Activated CD8-positive, alpha-beta T cell treated with anti-CD3 and anti-CD28 coated beads for 36 hours (primary cell): Measurements from ENCODE around the gene SLC48A1. TPM values are rescaled to one million over a fixed set of nuclear protein-coding genes. Genes with fewer than 3 reads are reported as not detected.
A peak's percentile ranks its signal among the peaks of the same experiment; 100 is the strongest.

Experiments
- ATAC-seq: fragments of 200-7000 bp; cut with Tn5 transposase; one replicate; pipeline ENCODE4 v1.10.0; 2021; ENCODE audit warnings: mild to moderate bottlenecking, moderate library complexity
- CTCF ChIA-PET: fragments of 350-600 bp; sonication (Branson Sonifier 250); formaldehyde crosslinking; loops from one replicate; lab custom pipeline; 2021; ENCODE audit warnings: antibody characterized with exemption; lab: Charles Lee
- POLR2A ChIA-PET: fragments of 350-600 bp; sonication (Branson Sonifier 250); formaldehyde crosslinking; loops from one replicate; lab custom pipeline; 2021; ENCODE audit warnings: antibody characterized with exemption; lab: Charles Lee
- DNase-seq: peaks from one replicate; pipeline ENCODE4 v3.0.0-alpha.2; 2020
- H3K27ac Mint-ChIP-seq: one replicate; pipeline ENCODE4 v1.8.0; 2021; ENCODE audit warnings: mild to moderate bottlenecking, mixed read lengths
- H3K27me3 Mint-ChIP-seq: one replicate; pipeline ENCODE4 v1.8.0; 2021; ENCODE audit warnings: mixed read lengths
- H3K36me3 Mint-ChIP-seq: one replicate; pipeline ENCODE4 v1.8.0; 2021; ENCODE audit warnings: low read depth, mixed read lengths
- H3K4me1 Mint-ChIP-seq: one replicate; pipeline ENCODE4 v1.8.0; 2021; ENCODE audit warnings: low read depth, mixed read lengths
- H3K4me3 Mint-ChIP-seq: one replicate; pipeline ENCODE4 v1.8.0; 2021; ENCODE audit warnings: mild to moderate bottlenecking, moderate library complexity, mixed read lengths
- H3K9me3 Mint-ChIP-seq: one replicate; pipeline ENCODE4 v1.8.0; 2021; ENCODE audit warnings: mixed read lengths
- intact Hi-C: fragments of 100-400 bp; cut with micrococcal nuclease; formaldehyde crosslinking; loops from one replicate; pipeline ENCODE4 v1.10.0; 2022
- total RNA-seq, 2 experiments: library from RNA; stranded (reverse); gene quantifications; one replicate each; pipeline ENCODE4 v1.2.3, GENCODE V29; 2021
- TF ChIP-seq, protein P1 (sequence below): fragments of 200-600 bp; IDR thresholded peaks from one replicate; pipeline ENCODE4 v1.8.0; 2022; ENCODE audit warnings: antibody characterized with exemption, mild to moderate bottlenecking

The SLC48A1 gene
- total RNA-seq, 2 experiments from 2014 or later = 8.8 to 10.2 TPM

DNA sequence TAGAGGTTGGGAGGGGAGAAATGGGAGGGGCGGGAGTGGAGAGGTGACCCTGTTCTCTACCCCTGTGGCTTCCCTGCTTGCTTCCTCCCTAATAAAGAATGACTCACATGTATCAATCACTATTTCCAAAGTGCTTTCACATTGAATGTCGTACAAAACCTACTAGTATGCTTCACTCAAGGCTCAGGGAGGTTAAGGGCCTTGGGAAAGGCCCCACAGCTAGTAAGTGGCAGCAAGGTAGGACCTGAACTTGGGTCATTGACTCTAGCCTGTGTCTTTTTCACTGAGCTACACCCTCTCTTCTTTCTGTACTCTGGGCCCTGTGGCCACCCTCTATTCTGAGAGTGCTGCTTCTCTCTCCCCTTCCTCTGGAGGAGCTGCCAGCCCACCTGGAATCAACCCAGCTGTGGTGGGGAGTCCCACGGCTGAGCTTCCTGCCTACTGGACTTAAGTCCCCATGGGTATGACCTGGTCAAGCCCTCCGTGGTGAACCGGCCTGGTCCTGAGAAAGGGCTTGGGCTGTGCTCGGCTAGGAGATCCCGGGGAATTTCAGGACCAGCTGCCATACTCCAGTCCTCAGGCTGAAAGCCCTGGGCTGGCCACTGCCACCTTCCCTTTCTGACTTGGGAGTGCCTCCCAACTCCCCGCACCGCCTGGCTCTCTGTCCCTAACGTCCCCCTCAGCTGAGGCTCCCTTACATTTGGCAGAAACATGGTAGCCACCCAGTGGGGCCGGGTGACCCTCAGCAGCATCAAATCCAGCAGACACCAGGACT, 13.0 kb downstream of the SLC48A1 start:
- Mint-ChIP-seq H3K36me3 (peaks cover 63% of the 10 kb centered on the region), H3K4me3 (no peak overlapping the region), H3K9me3 (no peaks in the 10 kb centered on the region), H3K27me3 (no peaks in the 10 kb centered on the region), H3K27ac (peak overlapping the region; percentile 80), H3K4me1 (peaks cover 35% of the 10 kb centered on the region)
- CTCF ChIA-PET = interaction anchor here (1.5 to 10.9 kb wide), 5 partner anchors 11 to 51 kb away, joined by 5 to 103 read pairs (median 7); no protein-coding TSS in a partner anchor
- POLR2A ChIA-PET = interaction anchor here (1.0 to 37.9 kb wide), 6 partner anchors 12 to 48 kb away, joined by 3 to 904 read pairs (median 4); no protein-coding TSS in a partner anchor
- TF ChIP-seq, protein P1, sequence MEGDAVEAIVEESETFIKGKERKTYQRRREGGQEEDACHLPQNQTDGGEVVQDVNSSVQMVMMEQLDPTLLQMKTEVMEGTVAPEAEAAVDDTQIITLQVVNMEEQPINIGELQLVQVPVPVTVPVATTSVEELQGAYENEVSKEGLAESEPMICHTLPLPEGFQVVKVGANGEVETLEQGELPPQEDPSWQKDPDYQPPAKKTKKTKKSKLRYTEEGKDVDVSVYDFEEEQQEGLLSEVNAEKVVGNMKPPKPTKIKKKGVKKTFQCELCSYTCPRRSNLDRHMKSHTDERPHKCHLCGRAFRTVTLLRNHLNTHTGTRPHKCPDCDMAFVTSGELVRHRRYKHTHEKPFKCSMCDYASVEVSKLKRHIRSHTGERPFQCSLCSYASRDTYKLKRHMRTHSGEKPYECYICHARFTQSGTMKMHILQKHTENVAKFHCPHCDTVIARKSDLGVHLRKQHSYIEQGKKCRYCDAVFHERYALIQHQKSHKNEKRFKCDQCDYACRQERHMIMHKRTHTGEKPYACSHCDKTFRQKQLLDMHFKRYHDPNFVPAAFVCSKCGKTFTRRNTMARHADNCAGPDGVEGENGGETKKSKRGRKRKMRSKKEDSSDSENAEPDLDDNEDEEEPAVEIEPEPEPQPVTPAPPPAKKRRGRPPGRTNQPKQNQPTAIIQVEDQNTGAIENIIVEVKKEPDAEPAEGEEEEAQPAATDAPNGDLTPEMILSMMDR = no peak
- intact Hi-C loops = no loop called here
- ATAC-seq = peak; percentile 27
- DNase-seq = no peak

DNA sequence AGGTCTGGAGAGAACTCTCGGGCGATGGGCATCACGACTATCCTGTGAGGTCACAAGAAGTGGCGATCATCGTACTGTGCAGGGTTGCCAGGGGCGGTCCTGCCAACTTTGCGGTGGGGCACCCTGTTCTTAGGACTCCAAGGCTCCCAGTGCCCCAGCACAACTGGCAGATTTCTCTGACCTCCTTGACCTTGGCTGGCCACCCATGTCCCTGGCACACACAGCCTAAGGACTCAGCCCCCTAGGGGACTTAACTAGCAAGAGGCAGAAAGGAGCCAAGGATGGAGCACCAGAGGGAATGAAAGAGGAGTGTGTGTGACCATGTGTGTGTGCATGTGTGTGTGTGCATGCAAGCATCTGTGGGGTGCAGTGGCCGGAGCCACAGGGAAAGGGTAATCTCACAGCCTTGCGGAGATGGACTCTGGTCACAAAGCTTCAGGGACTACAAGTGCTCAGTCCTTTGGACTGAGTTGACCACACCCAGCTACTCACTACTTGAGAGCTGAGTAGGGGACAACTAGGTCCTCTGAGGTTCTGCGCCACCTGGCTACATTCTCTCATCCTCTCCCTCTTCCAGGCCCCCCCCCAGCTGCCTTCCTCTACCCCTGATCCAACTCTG, 13.7 kb downstream of the SLC48A1 start:
- H3K9me3 Mint-ChIP-seq = no peaks in the 10 kb centered on the region
- H3K36me3 Mint-ChIP-seq = peaks cover 67% of the 10 kb centered on the region
- intact Hi-C loops = no loop called here
- H3K4me1 Mint-ChIP-seq = peaks cover 35% of the 10 kb centered on the region
- ATAC-seq (no peak), DNase-seq (no peak)
- ChIA-PET POLR2A (interaction anchor here (0.6 to 37.9 kb wide), 6 partner anchors 11 to 184 kb away, joined by 3 to 904 read pairs (median 3); no protein-coding TSS in a partner anchor), CTCF (interaction anchor here (1.5 to 10.9 kb wide), 5 partner anchors 11 to 50 kb away, joined by 5 to 103 read pairs (median 7); no protein-coding TSS in a partner anchor)
- no peaks in the 10 kb centered on the region for H3K27me3 Mint-ChIP-seq
- TF ChIP-seq, protein P1 = no peak
- H3K27ac Mint-ChIP-seq = peak overlapping the region; percentile 80
- H3K4me3 Mint-ChIP-seq = no peak overlapping the region

DNA sequence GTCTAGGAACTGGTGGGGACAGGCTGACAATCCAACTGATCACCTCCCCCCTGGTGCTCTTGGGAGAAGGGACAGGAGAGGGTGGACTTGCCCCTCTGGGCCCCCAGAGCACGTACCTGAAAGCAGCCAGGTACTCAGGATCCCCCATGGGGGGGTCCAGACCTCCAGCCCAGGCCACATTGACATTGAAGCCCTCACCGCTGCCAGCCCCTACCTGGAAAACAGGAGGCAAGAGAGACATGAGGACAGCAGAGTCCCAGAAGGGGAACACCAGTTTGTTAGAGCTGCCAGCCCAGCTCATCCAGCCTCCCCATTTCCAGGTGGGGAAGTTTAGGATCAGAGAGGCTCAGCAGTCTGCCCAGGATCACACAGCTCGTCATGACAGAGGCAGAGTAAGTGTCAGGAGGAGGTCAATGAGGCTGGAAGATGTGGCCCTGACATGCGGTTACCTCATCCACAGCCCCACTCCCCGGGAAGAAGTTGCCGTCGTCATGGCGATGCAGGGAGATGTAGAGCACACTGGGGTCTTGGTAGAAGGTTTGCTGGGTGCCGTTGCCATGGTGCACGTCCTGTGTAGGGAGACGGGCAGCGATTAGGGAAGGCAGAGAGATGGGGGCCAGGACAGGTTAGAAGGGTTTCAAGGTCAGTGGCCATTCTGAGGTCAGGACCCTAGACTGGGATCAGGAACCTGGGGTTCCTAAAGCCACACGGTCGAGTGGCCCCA, 14.7 kb downstream of the SLC48A1 start:
- peaks cover 75% of the 10 kb centered on the region for H3K36me3 Mint-ChIP-seq
- ATAC-seq (no peak), DNase-seq (no peak)
- ChIA-PET CTCF (interaction anchor here (1.1 to 10.9 kb wide), 8 partner anchors 9 to 49 kb away, joined by 3 to 103 read pairs (median 8); no protein-coding TSS in a partner anchor), POLR2A (interaction anchor here (0.9 to 37.9 kb wide), 6 partner anchors 7 to 47 kb away, joined by 3 to 904 read pairs (median 8); no protein-coding TSS in a partner anchor)
- H3K4me1 Mint-ChIP-seq = peaks cover 31% of the 10 kb centered on the region
- TF ChIP-seq, protein P1 = no peak
- H3K27me3 Mint-ChIP-seq = no peaks in the 10 kb centered on the region
- H3K9me3 Mint-ChIP-seq = no peaks in the 10 kb centered on the region
- H3K4me3 Mint-ChIP-seq = no peak overlapping the region
- intact Hi-C loops = no loop called here
- peak overlapping the region; percentile 80 for H3K27ac Mint-ChIP-seq

DNA sequence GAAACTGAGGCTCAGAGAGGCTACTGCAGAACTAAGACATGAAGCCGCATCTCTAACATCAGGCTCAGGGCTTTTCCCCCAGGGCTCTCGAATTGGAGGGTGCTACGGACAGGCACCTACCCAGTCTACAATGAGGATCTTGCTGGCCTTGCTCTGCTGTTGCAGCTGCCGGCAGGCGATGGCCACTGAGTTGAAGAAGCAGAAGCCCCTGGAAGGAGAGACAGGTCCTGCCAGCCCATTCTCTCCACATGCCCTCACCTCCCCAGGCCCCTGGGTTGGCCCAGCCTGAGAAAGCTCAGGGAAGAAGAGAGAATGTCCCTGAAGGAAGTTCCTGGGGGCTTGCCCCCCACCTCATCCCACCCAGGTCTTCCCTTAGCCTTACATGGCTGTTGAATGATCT, 16.1 kb downstream of the SLC48A1 start:
- ChIA-PET CTCF (interaction anchor here (1.1 to 10.9 kb wide), 7 partner anchors 10 to 48 kb away, joined by 3 to 103 read pairs (median 10); no protein-coding TSS in a partner anchor), POLR2A (interaction anchor here (0.7 to 37.9 kb wide), 7 partner anchors 8 to 45 kb away, joined by 3 to 904 read pairs (median 6); no protein-coding TSS in a partner anchor)
- Mint-ChIP-seq H3K36me3 (peaks cover 79% of the 10 kb centered on the region), H3K4me1 (peaks cover 29% of the 10 kb centered on the region), H3K27ac (peak overlapping the region; percentile 80), H3K27me3 (no peaks in the 10 kb centered on the region), H3K4me3 (no peak overlapping the region), H3K9me3 (no peaks in the 10 kb centered on the region)
- ATAC-seq = no peak
- no peak for DNase-seq
- TF ChIP-seq, protein P1 = no peak
- intact Hi-C loops = no loop called here
